ENCODE measurements around the gene RAB8B.
"Not testable (repeated sequence)": the region's sequence is repeated elsewhere in the genome, so short reads cannot be mapped to it uniquely, and the experiment has no call there.

Gene RAB8B

DNA sequence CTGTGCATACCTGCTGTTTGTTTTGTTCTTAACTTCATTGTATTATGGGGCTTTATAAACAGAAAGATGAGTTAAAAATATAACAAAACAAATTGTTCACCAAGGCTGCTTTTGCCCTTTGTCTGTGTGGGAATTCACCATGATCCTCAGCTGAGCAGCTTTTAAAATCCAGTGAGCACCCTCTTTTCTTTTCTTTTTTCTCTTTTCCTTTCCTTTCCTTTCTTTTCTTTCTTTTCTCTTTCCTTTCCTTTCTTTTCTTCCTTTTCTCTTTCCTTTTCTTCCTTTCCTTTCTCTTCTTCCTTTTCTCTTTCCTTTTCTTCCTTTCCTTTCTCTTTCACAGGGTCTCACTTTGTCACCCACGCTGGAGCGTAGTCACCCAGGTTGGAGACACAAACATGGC lies 38.3 kb downstream of the RAB8B start:
- peak overlapping the region; percentile 80 for H3K27ac Mint-ChIP-seq
- ATAC-seq (ENCODE audit: low read depth) = no peak
- no peaks in the 10 kb centered on the region for H3K9me3 Mint-ChIP-seq
- DNase-seq (ENCODE audit: low spot score in 2 of 2) = no peak
- H3K27me3 Mint-ChIP-seq = no peaks in the 10 kb centered on the region
- H3K4me3 Mint-ChIP-seq = no peak overlapping the region
- H3K36me3 Mint-ChIP-seq = peaks cover 12% of the 10 kb centered on the region
- peaks cover 20% of the 10 kb centered on the region for H3K4me1 Mint-ChIP-seq

DNA sequence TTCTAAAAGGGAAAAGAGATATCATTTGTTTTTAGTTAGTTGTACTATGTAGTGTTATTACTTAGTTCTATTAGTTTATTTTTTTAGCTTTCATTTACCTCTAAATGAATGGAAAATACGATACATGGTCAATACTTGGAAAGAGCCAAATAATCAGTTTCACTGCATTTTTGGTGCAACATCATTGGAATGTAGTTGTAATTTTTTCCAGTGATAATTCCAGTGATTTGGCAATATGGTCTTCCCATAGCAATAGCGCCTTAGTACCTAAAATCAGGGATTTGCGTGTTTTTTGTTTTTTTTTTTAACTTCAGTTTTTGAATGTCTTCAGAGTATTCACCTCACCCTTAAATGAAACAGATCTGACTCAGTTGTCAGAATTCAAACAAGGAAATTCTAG lies 41.8 kb downstream of the RAB8B start:
- Mint-ChIP-seq H3K27ac (peak overlapping the region; percentile 80), H3K36me3 (peaks cover 8% of the 10 kb centered on the region), H3K4me1 (peaks cover 32% of the 10 kb centered on the region), H3K9me3 (no peaks in the 10 kb centered on the region), H3K27me3 (no peaks in the 10 kb centered on the region), H3K4me3 (no peak overlapping the region)
- DNase-seq (ENCODE audit: low spot score in 2 of 2) = no peak
- no peak for ATAC-seq (ENCODE audit: low read depth)

DNA sequence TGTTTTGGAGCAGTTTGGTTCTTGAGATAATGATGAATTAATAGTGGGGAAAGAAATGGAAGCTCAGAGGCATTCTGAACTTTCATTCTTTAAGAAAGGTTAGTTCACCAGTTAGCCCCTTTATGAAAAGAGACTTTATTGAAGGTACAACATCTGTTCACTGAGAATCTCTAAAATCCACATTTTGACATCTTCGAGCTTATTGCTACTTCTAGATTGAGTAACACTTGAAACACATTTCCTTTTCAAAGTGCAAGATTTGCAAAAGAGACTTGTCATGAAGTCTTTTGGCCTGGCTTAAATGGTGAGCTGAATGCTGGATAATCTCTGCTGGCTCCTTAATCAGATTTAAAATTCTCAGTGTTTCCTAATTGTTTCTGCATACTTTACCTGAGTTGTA lies 42.3 kb downstream of the RAB8B start:
- H3K36me3 Mint-ChIP-seq = peaks cover 7% of the 10 kb centered on the region
- H3K27me3 Mint-ChIP-seq = no peaks in the 10 kb centered on the region
- ATAC-seq (ENCODE audit: low read depth) = no peak
- H3K4me1 Mint-ChIP-seq = peaks cover 29% of the 10 kb centered on the region
- H3K27ac Mint-ChIP-seq = peak overlapping the region; percentile 80
- no peak overlapping the region for H3K4me3 Mint-ChIP-seq
- H3K9me3 Mint-ChIP-seq = no peaks in the 10 kb centered on the region
- no peak for DNase-seq (ENCODE audit: low spot score in 2 of 2)

DNA sequence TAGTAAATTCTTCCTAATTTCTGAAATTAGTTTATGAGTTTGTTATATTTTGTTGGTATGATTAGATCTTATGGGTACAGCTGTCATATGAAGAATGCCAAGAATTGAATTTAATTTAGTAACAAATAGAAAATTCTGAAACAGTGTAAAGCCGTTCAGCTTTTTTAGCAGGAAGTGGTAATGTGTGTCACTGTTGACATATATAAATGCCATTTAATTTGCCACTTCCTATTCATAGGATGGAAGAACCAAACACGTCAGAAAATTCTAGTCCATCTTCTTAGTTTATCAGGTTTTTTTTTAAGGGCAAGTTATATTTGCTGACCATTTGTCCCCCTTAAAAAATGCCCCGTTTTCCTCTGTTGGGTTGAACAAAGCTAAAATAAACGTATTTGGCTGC lies 43.0 kb downstream of the RAB8B start:
- no peak overlapping the region for H3K4me3 Mint-ChIP-seq
- peaks cover 13% of the 10 kb centered on the region for H3K36me3 Mint-ChIP-seq
- no peak overlapping the region for H3K27ac Mint-ChIP-seq
- peak; percentile 56 for ATAC-seq (ENCODE audit: low read depth)
- H3K27me3 Mint-ChIP-seq = no peaks in the 10 kb centered on the region
- H3K9me3 Mint-ChIP-seq = no peaks in the 10 kb centered on the region
- DNase-seq (ENCODE audit: low spot score in 2 of 2) = no peak
- H3K4me1 Mint-ChIP-seq = peaks cover 33% of the 10 kb centered on the region

DNA sequence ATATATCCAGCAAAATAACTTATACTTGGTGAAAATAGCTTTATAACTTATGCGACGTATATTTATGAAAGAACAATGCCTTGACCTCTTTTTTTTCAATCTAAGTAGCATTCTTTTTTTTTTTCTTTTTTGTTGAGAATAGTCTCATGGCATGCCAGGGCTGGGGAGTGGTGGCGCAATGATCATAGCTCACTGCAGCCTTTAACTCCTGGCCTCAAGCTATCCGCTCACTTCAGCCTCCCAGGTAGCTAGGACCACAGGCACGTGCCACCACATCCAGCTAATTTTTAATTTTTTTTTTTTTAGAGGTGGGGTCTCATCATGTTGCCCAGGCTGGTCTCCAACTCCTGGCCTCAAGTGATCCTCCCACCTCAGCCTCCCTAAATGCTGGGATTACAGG lies 43.5 kb downstream of the RAB8B start:
- ATAC-seq (ENCODE audit: low read depth) (no peak), DNase-seq (ENCODE audit: low spot score in 2 of 2) (no peak)
- H3K9me3 Mint-ChIP-seq = no peaks in the 10 kb centered on the region
- no peaks in the 10 kb centered on the region for H3K27me3 Mint-ChIP-seq
- H3K36me3 Mint-ChIP-seq = peaks cover 10% of the 10 kb centered on the region
- no peak overlapping the region for H3K27ac Mint-ChIP-seq
- peaks cover 33% of the 10 kb centered on the region for H3K4me1 Mint-ChIP-seq
- no peak overlapping the region for H3K4me3 Mint-ChIP-seq

DNA sequence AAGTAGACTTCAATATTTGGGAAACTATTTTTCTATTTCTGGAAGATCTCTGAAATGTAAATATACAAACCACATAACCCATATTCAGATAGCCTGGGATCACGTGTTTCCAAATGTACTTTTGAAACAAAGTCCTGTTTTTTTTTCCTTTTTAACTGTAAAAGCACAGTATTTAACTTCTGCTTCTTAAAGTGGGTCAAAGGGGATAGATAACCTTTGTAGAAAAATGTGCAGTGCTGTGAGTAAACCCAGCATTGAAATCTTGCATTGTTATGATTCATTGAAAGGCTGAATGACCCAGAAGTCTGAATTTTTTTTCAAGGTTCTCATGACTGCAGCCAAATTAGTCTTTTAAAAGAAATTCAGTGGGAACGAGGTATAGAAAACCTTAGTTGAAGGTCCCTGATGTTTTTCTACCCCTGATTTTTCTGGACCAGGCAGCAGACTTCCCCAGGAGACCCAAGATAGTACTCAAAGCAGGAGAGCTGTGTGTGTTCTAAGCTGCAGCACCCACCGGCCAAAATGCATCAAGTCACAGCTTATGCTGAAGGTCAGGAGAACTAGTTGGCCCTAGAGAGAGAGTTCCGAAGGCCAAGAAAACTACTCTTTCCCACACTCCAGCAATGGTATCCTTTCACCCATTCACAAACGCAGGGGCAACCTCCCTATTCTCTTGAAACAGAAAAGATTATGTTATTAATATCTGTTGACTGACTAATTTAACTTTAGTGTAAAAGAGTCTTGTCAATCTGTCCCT lies 44.4 kb downstream of the RAB8B start:
- Mint-ChIP-seq H3K9me3 (no peaks in the 10 kb centered on the region), H3K4me3 (no peak overlapping the region), H3K27me3 (no peaks in the 10 kb centered on the region), H3K4me1 (peaks cover 37% of the 10 kb centered on the region), H3K27ac (peak overlapping the region; percentile 76), H3K36me3 (peaks cover 9% of the 10 kb centered on the region)
- DNase-seq (ENCODE audit: low spot score in 2 of 2) (no peak), ATAC-seq (ENCODE audit: low read depth) (no peak)

DNA sequence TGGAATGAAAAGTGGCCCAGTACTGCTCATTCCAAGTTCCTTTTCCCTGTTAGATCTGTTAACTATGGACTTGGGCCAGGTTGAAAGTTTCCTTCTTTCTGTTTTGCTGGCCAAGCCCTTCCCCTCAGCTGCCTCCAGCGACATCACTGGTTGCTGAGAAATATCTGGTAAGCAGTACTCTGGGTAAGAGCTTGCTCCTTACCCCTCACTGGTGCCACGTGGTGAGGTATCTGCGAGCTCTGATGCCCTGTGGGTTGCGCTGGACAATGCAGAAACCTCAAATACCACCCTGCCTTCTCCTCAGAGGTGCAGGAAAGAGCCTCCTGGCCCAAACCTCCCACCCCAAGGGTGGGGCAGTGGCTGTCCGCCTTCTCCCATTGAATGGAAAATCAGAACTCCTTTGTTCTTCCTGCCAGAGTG lies 45.1 kb downstream of the RAB8B start:
- peaks cover 9% of the 10 kb centered on the region for H3K36me3 Mint-ChIP-seq
- peaks cover 38% of the 10 kb centered on the region for H3K4me1 Mint-ChIP-seq
- no peak overlapping the region for H3K4me3 Mint-ChIP-seq
- DNase-seq (ENCODE audit: low spot score in 2 of 2) (no peak), ATAC-seq (ENCODE audit: low read depth) (peak; percentile 41)
- no peaks in the 10 kb centered on the region for H3K27me3 Mint-ChIP-seq
- no peaks in the 10 kb centered on the region for H3K9me3 Mint-ChIP-seq
- H3K27ac Mint-ChIP-seq = peak overlapping the region; percentile 76

DNA sequence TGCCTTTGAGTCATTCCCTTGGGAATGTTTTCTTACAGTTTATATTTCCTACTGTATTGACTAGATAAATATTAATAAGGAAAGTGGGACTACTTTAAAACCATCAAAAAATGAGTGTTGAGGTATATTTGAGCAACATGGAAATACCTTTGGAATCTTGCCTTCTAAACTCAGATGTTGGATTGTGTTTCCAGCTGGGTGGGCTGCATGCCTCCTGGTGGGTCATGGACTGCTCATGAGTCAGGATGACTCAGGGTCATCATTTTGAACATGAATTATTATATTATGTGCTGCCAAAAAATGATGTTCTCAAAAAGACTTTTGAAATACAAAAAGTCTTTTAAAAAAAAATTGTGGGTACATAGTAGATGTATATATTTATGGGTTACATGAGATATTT lies 46.9 kb downstream of the RAB8B start:
- Mint-ChIP-seq H3K4me1 (peaks cover 41% of the 10 kb centered on the region), H3K4me3 (no peak overlapping the region), H3K27ac (no peak overlapping the region), H3K36me3 (peaks cover 12% of the 10 kb centered on the region), H3K9me3 (no peaks in the 10 kb centered on the region), H3K27me3 (no peaks in the 10 kb centered on the region)
- DNase-seq (ENCODE audit: low spot score in 2 of 2) (no peak), ATAC-seq (ENCODE audit: low read depth) (no peak)

DNA sequence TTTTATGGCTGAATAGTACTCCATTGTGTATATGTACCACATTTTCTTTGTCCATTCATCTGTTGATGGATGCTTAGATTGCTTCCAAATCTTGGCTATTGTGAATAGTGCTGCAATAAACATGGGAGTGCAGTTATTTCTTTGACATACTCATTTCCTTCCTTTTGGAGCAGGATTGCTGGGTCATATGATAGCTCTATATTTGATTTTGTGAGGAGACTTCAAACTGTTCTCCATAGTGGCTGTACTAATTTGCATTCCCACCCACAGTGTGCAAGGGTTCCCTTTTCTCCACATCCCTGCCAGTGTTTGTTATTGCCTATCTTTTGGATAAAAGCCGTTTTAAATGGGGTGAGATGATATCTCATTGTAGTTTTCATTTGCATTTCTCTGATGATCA lies 47.7 kb downstream of the RAB8B start:
- H3K27me3 Mint-ChIP-seq = not testable (repeated sequence)
- H3K36me3 Mint-ChIP-seq = peaks cover 16% of the 10 kb centered on the region

DNA sequence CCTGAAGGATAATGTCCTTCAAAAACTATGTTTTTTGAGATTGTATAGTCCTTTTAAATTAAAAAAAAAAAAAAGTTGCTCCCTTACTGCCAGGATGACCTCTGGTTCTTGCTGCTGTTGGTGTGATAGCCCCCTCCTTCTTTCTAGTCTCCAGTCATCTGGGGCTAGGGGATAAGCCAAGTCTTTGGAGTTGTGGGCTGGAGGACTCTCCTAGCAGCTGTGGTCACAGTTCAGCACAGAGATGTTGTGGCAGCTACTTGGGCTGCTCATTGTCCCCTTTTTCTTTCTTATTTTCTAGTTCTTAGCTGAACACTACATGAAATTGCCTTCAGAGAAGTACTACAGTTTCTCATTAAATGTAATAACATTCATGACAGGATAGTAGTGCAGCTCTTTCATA lies 48.8 kb downstream of the RAB8B start:
- H3K36me3 Mint-ChIP-seq = peaks cover 21% of the 10 kb centered on the region
- H3K4me3 Mint-ChIP-seq = no peak overlapping the region
- no peaks in the 10 kb centered on the region for H3K9me3 Mint-ChIP-seq
- ATAC-seq (ENCODE audit: low read depth) = no peak
- no peaks in the 10 kb centered on the region for H3K27me3 Mint-ChIP-seq
- no peak for DNase-seq (ENCODE audit: low spot score in 2 of 2)
- H3K4me1 Mint-ChIP-seq = peaks cover 35% of the 10 kb centered on the region
- H3K27ac Mint-ChIP-seq = peak overlapping the region; percentile 79

More for the DNA sequence above, 47.7 kb downstream of the RAB8B start:
- DNase-seq (ENCODE audit: low spot score in 2 of 2); ATAC-seq (ENCODE audit: low read depth); H3K9me3 Mint-ChIP-seq; H3K4me3 Mint-ChIP-seq: not testable (repeated sequence)
- H3K4me1 Mint-ChIP-seq = peaks cover 35% of the 10 kb centered on the region
- H3K27ac Mint-ChIP-seq = peak overlapping the region; percentile 79

DNA sequence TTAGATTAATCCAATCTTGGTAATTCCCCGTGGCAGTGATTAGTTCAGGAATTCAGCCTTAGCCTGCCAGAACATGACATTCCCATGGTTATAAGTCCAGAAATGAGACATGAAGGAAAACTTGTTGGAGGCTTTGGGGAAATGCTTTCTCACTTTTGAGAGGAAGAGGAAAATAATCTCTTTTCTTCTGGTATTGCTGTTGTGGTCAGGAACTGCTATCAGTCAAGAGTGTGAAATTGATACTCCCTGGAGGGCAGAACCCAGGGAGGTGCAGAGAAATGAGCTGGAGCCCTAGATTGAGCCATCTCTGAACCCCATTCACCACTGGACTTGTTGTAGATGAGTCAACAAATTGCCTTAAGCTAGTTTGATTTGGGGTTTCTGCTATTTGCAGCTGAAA lies 49.4 kb downstream of the RAB8B start:
- Mint-ChIP-seq H3K36me3 (peaks cover 27% of the 10 kb centered on the region), H3K4me1 (peaks cover 37% of the 10 kb centered on the region), H3K27me3 (no peaks in the 10 kb centered on the region), H3K4me3 (no peak overlapping the region), H3K27ac (no peak overlapping the region), H3K9me3 (peaks cover 1% of the 10 kb centered on the region)
- no peak for DNase-seq (ENCODE audit: low spot score in 2 of 2)
- no peak for ATAC-seq (ENCODE audit: low read depth)

DNA sequence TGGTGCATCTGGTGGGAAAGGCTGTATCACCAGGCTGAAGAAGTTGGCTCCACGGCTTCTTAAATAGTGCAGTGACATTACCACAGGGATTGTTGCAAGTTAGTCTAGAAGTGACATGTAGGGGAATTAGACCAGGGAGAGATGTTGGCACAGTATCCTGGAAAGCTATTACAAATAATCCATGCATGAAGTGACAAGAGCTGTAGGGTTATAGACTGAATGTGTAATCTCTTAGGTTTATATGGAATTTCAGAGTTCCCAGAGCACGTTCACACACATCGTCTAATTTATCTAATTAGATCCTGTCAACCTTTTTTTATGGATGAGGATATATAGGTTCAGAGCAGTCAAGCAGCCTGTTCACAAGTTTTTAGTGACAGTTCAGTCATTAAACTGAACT lies 50.7 kb downstream of the RAB8B start:
- Mint-ChIP-seq H3K4me1 (peaks cover 31% of the 10 kb centered on the region), H3K4me3 (no peak overlapping the region), H3K27me3 (no peaks in the 10 kb centered on the region), H3K9me3 (peaks cover 1% of the 10 kb centered on the region), H3K36me3 (peaks cover 29% of the 10 kb centered on the region), H3K27ac (peak overlapping the region; percentile 33)
- no peak for DNase-seq (ENCODE audit: low spot score in 2 of 2)
- no peak for ATAC-seq (ENCODE audit: low read depth)

DNA sequence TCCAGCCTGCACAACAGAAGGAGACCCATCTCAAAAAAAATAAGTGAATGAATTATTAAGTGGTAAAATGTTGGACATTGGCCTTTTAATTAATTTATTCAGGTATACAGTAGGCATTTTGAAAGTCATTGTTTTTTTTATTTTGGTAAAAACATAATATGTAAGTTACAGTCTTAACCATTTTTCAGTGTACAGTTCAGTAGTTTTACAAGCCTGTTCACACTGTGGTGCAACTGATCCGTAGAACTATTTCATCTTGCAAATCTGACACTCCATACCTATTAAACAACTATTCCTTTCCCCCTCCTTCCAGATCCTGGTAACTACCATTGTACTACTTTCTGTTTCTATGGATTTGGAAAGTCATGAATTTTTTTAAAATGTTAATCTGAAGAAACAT lies 51.9 kb downstream of the RAB8B start:
- peak overlapping the region; percentile 41 for H3K27ac Mint-ChIP-seq
- ATAC-seq (ENCODE audit: low read depth) = no peak
- H3K4me3 Mint-ChIP-seq = no peak overlapping the region
- peaks cover 26% of the 10 kb centered on the region for H3K4me1 Mint-ChIP-seq
- H3K36me3 Mint-ChIP-seq = peaks cover 30% of the 10 kb centered on the region
- no peaks in the 10 kb centered on the region for H3K27me3 Mint-ChIP-seq
- peaks cover 1% of the 10 kb centered on the region for H3K9me3 Mint-ChIP-seq
- DNase-seq (ENCODE audit: low spot score in 2 of 2) = no peak

DNA sequence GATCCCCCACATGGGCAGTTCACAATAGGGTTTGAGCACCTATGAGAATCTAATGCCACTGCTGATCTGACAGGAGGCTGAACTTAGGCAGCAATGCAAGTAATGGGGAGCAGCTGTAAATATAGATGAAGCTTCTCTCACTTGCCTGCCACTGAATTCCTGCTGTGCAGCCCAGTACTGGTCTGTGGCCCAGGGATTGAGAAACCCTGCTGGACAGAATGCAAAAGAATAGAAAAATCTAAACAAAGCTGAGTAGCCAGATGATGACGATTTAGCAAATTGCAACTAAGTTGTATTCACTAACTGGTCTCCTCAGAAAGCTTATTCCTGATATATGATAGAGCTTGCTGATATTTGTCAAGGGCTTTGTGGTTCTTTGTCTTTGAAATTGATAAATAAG lies 53.7 kb downstream of the RAB8B start:
- DNase-seq (ENCODE audit: low spot score in 2 of 2) = no peak

DNA sequence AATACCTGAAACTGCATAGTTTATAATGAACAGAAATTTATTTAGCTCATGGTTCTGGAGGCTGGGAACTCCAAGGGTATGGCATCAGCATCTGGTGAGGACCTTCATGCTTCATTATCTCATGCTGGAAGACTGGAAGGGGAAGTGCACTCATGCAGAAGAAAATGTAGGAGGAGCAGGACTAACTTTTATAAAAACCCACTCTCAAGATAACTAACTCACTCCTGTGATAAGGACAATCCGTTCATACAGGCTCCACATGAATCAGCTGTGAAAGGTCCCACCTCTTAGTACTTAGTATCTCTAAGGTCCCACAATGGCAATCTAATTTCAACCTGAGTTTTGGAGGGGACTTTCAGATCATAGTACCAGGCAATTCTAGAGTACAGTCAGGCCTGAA lies 54.4 kb downstream of the RAB8B start:
- ATAC-seq (ENCODE audit: low read depth) (no peak), DNase-seq (ENCODE audit: low spot score in 2 of 2) (no peak)
- H3K4me3 Mint-ChIP-seq = no peak overlapping the region
- H3K27me3 Mint-ChIP-seq = no peaks in the 10 kb centered on the region
- peaks cover 1% of the 10 kb centered on the region for H3K9me3 Mint-ChIP-seq
- peaks cover 13% of the 10 kb centered on the region for H3K4me1 Mint-ChIP-seq
- peaks cover 30% of the 10 kb centered on the region for H3K36me3 Mint-ChIP-seq
- H3K27ac Mint-ChIP-seq = peak overlapping the region; percentile 55

More for the DNA sequence above, 53.7 kb downstream of the RAB8B start:
- H3K36me3 Mint-ChIP-seq = peaks cover 30% of the 10 kb centered on the region
- H3K27ac Mint-ChIP-seq = peak overlapping the region; percentile 55
- peaks cover 17% of the 10 kb centered on the region for H3K4me1 Mint-ChIP-seq
- H3K4me3 Mint-ChIP-seq = no peak overlapping the region
- no peaks in the 10 kb centered on the region for H3K27me3 Mint-ChIP-seq
- no peak for ATAC-seq (ENCODE audit: low read depth)
- H3K9me3 Mint-ChIP-seq = peaks cover 1% of the 10 kb centered on the region

All from memory B cell (primary cell).